LNCAP (cell line): ENCODE results near the gene RABGAP1L.

Experiments used
- TF ChIP-seq, protein P1 (sequence below): fragments of 450-650 bp; IDR thresholded peaks from 2 replicates; pipeline ENCODE4 v1.5.1; 2017; ENCODE audit warnings: mild to moderate bottlenecking

The RABGAP1L gene

GRCh38 chr1:174497478-174497877 is 338.2 kb downstream of the RABGAP1L start:
- TF ChIP-seq, protein P1, sequence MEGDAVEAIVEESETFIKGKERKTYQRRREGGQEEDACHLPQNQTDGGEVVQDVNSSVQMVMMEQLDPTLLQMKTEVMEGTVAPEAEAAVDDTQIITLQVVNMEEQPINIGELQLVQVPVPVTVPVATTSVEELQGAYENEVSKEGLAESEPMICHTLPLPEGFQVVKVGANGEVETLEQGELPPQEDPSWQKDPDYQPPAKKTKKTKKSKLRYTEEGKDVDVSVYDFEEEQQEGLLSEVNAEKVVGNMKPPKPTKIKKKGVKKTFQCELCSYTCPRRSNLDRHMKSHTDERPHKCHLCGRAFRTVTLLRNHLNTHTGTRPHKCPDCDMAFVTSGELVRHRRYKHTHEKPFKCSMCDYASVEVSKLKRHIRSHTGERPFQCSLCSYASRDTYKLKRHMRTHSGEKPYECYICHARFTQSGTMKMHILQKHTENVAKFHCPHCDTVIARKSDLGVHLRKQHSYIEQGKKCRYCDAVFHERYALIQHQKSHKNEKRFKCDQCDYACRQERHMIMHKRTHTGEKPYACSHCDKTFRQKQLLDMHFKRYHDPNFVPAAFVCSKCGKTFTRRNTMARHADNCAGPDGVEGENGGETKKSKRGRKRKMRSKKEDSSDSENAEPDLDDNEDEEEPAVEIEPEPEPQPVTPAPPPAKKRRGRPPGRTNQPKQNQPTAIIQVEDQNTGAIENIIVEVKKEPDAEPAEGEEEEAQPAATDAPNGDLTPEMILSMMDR: no peak

GRCh38 chr1:174519844-174520243 is 360.5 kb downstream of the RABGAP1L start:
- TF ChIP-seq, protein P1: no peak

DNA sequence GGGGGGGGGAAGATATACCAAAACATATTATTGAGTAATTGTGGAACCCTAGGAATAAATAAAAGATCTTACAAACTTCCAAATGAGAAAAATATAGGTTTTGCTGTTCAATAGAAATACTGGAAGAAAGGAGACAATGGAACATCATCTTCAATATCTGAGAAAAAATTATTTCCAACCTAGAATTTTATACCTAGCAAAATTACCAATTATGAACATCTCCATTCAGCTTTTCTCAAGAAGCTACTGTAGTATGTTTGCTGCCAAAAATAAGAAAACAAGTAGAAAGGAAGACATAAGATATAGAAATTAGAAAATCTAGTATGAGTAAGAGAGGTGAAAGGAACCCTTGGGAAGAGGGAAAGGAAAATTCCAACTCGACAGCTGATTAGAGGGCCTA is 372.4 kb downstream of the RABGAP1L start:
- TF ChIP-seq, protein P1: no peak

GRCh38 chr1:174534789-174535188 is 375.5 kb downstream of the RABGAP1L start:
- TF ChIP-seq, protein P1: no peak

GRCh38 chr1:174535207-174535606 is 375.9 kb downstream of the RABGAP1L start:
- TF ChIP-seq, protein P1: no peak

DNA sequence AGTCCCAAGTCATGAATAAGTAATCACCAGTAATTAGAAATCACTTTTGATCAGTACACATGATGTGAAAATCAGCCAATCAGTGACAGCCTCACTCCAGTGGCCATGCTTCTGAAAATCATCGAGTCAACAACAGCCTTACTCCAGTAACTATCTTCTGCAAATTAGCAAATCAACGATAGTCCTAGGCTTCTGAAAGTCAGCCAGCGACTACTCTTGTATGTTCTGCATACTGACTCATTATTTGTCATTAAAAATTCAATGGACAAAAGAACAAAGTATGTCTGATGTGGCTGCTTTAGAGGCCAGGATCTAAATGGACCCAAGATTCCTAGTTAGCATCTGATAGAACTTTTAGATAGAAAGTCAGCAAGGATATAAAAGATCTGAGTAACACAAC is 391.0 kb downstream of the RABGAP1L start:
- TF ChIP-seq, protein P1: no peak

DNA sequence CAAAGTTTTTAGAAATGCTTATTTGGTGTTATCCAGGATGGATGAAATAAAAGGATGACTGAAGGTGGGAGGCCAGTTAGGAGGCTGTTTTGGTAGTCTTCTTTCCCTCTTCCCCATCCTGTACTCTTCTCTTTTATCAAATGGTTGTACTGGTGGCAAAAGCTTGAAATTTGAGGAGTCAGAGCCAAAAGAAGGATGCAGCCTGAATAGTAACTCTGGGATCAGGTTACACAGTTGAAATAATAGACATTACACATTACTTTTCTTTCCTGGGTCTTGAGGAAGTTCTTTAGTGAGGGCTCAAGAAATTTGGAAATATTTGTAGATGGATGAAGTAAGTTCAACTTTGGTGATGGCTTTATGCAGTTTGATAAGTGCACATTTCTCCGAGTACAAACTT is 397.1 kb downstream of the RABGAP1L start:
- TF ChIP-seq, protein P1: no peak

GRCh38 chr1:174568551-174568950 is 409.2 kb downstream of the RABGAP1L start:
- TF ChIP-seq, protein P1: no peak
